ENCODE measurements around the gene PCDH15.

The PCDH15 gene

DNA sequence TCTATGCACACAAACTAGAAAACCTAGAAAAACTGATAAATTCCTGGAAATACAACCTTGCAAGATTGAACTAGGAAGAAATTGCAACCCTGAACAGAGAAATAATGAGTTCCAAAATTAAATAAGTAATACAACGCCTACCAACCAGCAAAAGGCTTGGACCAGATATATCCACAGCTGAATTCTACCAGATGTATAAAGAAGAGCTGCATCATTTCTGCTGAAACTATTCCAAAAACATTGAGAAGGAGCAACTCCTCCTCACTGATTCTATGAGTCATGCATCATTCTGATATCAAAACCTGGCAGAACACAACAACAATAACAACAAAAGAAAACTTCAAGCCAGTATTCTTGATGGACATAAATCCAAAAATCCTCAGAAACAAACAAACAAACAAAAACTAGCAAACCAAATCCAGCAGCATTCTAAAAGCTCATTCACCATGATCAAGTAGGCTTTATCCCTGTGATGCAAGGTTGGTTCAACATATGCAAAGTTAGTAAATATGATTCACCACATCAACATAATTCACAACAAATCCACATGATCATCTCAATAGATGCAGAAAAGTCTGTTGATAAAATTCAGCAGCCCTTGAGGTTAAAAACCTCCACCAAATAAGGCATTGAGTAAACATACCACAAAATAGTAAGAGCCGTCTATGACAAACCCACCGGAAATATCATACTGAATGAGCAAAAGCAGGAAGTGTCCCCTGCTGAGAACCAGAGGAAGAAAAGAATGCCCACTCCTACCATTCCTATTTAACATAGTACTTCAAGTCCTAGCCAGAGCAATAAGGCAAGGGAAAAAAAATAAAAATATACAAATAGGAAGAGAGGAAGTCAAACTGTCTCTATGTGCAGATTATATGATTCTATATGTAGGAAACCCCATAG is 98.2 kb downstream of the PCDH15 start:
- no peak for DNase-seq

DNA sequence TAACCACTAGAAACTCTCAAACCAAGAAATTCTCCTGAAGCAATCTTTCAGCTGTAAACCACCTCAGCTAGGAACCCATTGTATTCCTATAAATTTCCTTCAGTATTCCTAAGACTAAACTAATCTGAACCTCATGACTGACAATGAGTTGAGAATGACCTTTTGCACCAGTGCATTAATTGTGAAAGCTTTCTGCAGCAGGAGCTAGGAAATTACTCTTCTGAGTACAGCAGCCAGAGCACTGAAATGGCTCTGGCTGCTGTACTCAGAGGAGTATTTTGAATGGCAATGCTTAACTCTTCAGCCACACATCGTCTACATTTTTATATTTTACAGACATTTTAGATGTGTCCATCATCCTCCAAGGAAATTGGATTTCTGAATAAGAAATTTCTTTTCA is 109.7 kb downstream of the PCDH15 start:
- DNase-seq = no peak

DNA sequence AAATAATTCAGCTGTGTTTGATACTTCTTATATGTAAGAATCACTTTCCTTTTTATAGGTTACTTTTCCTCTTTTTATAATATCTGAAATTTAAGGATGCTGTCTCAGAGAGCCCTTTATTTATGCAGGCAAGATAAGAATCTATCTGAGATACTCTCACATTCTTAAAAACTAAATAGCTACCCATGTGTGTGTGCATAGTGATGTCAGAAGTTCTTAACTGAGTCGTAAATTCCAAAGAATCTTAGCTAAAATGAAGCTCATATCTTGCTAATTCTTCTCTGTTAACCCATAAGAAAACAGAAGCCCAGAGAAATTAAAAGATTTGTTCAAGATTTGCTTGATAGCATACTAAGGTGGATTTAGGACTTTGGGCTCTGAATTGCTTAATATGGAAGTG is 118.5 kb downstream of the PCDH15 start:
- no peak for DNase-seq

DNA sequence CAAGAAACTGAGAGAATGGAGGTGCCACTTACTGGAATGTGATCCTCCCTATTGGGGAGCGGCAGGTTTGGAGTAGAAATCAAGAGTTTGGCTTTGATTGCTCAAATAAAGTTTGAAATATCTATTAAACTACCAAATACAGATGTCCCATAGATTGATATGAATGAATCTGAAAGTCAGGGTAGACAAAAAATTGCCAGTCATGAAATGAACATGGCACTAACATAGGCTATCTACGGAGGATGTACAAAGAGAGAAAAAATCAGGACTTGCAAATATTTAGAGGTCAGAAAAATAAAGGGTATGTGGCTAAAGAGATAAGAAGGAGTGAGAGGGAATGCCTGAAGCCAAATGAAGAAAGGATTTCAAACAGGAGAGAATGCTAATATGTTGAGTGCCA is 119.9 kb downstream of the PCDH15 start:
- no peak for DNase-seq

DNA sequence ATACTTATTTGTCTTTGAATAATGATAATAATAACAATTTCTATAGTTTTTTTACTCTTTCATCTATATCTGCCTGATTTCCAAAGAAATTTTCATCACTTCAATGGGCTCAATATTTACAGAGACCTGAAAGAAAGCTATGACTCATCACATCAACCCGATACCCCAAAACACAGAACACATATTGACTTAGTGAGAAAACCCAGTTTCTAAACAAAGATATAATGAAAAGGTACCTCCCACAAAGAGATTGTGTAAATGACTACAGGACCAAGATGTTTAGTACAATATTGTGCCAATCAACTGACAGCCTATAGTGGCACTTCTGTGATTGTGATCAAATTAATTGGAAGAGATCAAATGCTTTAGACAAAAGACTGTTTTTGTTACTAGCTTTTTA is 133.9 kb downstream of the PCDH15 start:
- DNase-seq = no peak

DNA sequence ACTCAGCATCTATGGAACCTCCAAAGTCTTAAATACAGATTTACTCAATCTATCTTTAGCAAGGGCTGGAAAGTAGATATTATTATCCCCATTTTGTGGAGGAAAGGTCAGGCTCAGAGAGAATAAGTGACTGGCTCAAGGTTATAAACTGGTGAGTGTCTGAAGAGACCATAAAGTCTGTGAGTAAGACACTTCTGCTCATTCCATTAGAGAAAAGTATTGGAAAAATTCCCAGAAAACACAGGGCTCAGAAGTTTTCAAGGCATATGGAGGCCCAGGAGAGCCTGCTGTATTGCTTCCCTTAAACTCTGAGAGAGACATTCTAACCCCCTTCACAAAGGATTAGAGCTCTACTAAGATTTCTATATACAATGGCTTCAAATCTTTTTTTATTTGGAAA is 134.8 kb downstream of the PCDH15 start:
- no peak for DNase-seq

DNA sequence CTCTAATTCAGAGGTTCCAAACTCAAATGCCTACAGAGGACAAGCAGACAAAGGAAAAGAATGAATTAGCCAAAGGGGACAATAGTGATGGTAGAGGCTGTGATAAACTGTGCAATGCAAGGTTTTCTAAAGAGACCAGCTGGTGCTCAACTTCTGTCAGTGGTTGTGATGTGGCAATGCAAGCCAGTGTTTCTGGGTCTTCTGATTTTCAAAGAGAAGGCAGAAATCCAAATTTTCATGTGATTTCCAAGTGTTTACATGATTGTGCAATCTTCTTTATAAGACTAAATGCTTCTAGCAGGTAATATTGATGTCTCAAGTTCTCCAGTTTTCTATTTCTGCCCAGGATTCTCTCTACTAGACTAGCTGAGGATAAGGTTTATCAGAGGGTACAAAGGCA is 135.9 kb downstream of the PCDH15 start:
- no peak for DNase-seq

DNA sequence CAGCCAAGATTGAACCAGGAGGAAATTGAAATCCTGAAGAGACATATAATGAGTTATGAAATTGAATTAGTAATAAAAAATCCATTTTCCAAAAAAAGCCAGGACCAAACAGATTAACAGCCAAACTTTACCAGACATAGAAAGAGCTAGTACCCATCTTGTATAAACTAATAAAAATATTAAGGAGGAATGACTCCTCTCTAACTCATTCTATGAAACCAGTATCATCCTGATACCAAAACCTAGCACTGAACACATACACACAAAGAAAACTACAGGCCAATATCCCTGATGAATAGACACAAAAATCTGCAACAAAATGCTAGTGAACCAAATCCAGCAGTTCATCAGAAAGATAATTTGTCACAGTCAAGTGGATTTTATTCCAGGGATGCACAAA is 140.6 kb downstream of the PCDH15 start:
- no peak for DNase-seq

DNA sequence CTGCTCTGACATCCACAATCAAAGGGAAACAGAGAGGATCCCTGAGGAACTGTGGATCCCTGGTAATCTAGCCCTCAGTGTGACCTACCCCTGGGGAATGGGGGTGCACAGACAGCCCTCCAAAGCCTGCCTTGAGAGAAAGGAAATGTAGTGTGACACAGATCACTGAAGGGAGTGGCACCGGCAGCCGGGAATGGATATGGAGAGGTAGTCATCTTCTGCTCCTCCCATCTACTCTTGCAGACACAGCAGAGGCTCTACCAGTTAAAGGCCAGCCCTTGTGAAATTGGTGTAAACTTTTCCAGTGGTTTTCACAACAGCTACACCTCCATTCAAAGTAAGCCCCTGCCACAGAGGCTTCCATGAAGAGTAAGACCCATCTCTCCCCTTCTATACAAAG is 144.4 kb downstream of the PCDH15 start:
- no peak for DNase-seq

DNA sequence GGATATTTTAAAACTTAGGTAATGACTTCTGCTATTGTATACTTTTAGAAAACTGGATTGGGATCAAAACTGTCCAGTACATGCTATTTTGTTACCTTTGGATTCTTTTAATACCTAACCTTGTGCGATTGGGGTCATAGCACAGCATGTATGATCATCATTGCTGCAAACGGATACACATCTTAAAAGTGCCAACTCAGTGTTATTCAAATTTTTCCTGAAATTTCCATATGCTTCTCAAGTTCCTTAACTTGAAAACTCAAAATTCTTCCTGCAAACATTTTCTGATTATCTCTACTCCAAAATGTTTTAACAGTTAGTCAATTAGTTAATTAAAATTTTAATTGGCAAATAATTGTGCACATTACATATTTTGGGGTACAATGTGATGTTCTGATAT is 147.5 kb downstream of the PCDH15 start:
- DNase-seq = no peak

DNA sequence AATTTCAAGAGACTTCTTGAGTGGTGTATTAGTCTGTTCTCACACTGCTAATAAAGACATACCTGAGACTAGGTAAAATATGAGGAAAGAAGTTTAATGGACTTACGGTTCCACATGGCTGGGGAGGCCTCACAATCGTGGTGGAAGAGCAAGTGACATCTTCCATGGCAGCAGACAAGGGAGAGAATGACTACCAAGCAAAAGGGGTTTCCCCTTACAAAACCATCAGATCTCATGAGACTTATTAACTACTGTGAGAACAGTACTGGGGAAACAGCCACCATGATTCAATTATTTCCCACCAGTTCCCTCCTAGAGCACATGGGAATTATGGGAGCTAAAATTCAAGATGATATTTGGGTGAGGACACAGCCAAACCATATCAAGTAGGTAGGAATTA is 150.5 kb downstream of the PCDH15 start:
- no peak for DNase-seq

DNA sequence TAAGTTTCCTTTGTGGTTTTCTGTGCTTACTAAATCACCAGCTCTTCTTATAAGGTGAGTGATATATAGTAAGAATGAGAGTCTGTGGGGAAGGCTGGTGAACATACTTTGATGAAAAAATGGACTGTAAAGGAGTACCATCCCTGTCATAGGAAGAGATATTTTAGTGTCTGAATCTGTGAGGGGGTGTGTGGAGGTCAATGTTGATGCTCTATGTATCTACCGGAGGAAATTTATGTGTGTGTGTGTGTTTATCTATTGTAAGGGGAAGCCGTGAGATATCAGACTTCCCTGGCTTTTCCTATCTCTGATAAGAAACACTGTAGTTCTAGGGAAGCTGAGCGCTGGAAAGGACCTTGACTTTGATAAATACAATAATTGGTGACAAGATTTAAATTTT is 179.0 kb downstream of the PCDH15 start:
- no peak for DNase-seq

DNA sequence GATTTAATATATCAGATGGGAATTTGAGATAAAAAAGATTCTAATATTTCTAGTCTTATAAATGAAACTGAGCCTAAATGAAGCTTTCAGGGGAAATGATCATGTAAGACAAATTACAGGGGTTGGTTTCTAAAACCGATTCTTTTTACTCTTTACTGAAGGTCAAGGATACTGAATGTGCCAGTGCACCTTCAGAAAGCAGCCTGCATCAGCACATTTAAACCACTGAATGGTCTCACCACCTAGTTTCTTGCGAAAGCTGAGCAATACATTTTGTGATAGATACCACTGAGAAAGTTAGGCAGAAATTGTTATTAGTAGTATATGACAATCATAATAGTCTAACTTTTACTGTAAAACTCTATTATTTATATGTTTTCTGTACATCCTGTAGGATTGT is 180.7 kb downstream of the PCDH15 start:
- DNase-seq = no peak

DNA sequence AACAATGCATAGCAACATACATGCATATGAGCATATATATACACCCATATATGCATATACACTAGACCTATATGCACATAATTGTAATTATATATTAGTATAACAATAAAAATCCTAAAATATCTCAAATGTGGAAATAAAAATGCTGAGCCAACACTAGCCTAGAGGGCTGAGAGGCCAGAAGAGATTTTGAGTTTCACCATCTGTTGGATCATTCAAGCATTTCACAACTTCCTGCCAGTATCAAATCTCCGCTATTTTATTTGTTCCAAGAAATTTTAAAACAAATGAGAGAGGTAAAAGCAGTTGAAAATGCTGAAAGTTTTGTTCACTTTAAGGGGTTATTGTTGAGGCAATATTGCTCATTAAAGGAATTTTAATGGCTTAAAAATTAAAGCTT is 187.0 kb downstream of the PCDH15 start:
- DNase-seq = no peak

DNA sequence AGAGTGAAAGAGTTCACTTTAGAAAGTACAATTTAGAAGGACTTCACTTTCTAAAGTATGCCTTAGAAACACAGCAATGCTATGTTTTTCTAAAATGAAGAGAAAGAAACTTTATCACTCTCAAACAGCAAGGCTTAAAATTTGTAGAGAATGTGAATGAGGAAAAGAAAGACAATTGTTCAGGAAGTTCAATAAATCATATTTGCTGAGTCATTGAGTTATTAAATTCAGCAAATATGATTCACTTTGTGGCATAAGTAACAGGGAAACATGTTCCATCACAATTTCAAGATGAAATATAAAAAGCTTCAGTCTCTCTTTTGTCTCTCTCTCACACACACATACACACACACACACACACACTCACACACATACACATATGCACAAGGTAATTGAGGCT is 187.9 kb downstream of the PCDH15 start:
- DNase-seq = no peak

DNA sequence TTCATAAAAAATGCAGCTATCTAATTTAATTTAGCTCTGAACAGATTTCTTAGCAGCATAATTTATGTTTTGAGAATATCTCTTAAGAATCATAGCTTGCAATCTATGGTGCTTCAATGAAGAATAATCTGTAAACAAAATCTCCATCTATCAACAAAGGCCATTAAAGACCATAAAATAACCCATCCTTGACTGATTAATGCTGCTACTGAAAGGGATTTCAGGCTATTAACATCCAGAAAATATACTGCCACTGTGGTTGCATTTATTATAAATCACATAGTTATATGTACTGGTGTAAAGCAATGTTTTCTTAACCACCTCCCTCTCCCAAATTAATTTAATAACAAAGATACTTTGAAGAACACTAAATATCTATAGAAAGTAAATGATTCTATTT is 191.6 kb downstream of the PCDH15 start:
- no peak for DNase-seq

DNA sequence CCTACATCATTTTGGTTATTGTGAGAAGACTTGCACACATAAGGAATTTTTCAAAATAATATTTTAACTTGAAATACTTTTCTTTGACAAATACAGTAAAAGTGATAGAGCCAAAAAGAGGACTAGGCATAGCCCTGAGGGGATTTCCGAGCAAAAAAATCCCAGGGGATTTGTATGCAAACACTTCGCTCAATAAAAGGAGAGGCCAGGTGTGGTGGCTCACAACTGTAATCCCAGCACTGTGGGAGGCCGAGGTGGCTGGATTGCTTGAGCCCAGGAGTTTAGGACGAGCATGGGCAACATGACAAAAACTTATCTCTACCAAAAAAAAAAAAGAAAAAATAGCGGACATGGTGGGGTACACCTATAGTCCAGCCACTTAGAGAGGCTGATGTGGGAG is 193.0 kb downstream of the PCDH15 start:
- DNase-seq = no peak

DNA sequence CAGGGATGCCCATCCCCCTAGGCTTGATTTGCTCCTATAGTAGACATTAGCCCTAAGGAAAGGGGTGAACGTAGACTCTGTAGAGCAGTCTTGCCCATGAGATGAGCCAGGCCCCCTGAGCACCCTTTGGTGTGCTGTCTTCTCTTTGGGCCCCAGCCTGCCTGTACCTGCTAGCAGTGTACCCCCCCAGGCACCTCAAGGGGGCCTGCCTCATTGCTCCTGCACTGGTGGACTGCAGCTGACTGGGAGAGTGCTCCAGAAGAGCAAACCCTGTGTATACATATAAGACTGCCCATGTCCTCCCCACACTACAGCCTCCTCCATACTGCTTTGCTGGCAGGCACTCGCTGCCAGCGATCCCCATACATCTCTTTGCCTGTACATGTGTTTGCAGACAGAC is 206.7 kb downstream of the PCDH15 start:
- no peak for DNase-seq

DNA sequence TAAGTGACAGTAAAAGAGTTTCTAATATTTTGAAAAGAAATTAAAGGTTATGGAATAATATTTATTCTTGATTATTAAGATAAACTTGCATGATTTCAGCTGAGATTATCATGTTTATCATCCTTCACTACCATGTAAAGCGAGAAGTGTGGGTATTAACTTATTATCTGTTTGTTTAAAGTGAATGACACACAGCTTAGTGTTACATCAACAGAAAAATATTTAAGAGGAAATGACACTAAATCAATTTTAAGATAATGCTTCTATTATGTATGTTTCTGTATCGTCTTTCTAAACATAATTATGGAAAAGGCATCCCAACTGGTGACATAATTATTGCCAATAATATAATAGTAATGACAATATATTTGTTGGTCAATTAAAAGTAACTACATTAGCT is 213.1 kb downstream of the PCDH15 start:
- no peak for DNase-seq

DNA sequence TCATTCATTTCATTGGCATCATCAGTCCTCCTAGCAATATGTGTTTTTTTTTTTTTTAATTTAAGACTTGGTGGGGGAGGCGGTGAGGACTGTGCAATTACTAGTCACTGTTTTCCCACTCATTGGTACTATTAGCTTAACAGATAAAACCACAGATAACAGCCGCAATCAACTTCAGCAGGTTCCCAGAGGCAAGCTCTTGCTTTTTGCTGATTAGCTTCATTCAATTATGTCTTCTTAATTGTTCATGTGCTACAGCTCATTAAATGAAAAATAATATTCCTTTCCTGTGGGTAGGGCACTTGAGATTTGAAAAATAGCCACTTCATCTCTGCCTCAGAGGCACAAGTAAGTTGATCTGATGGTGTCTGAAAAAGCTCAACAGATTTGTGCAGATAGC is 215.5 kb downstream of the PCDH15 start:
- DNase-seq = no peak

DNA sequence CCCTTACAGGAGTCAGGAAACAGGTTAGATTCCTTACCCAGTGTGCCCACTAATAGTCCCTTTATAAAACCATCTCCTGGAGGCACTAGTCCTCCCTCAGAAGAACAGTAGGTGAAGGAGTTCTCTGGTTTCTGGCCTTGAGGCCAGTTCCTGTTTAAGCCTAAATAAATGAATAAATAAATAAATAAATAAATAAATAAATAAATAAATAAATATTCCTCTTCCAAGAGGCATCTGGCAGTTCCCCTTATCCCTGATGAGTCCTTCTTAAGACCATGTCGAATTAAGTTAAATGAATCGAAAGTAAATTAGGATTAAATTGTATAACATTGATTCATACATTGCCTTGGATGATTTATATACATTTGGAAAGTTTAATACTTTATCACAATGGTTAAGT is 223.3 kb downstream of the PCDH15 start:
- no peak for DNase-seq

DNA sequence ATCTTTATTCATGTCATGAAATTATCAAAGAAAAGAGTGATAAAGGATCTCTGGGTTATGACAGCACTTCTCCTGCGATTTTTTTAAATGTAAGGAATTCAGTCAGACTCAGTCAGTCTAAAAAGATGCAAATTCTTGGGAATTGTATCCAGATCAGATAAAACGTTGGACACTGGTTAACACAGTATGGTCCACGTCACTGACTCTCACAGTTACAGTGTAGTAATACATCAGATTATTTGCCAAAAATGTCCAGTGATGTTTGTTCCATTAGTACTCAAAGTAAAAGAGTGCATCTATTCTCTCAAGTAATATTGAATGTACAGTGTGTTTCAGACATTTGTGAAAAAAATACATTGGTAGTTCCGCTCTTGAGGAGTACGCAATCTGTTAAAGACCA is 224.5 kb downstream of the PCDH15 start:
- no peak for DNase-seq

DNA sequence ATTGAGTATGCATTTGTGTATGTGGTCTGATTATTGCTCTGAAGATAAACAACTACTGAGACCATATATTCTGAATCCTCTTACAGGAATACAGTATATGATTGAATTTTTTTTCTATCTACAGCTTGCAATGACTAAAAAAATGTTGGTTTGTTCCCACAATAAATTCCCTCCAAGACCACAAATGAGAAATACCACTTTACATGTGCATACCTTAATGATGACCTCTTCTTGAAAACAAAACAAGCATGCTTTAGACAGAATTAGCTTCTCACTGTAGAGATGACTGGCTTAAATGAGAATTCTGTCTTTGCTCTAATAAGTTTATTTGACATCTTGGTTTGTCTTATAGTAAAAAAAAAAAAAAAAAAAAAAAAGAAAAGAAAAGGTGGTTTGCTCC is 241.5 kb downstream of the PCDH15 start:
- DNase-seq = no peak

DNA sequence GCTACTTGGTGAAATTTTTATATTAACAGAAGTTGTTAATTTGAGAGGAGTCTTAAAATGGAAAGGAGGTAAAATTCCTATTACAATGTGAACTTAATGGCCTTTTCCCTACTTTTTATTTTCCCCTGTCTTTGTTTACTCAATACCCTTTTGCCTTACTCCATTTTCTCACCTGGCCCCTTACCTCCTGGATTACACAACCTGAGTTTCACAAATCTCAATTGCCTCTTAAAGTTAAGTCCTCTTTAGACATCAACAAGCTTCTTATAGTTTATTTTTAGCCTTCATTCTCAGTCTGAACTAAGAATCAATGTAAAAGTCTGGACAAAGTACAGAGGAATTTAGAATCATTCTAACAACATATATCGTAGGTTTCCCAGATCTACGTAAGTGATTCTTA is 247.0 kb downstream of the PCDH15 start:
- DNase-seq = no peak

DNA sequence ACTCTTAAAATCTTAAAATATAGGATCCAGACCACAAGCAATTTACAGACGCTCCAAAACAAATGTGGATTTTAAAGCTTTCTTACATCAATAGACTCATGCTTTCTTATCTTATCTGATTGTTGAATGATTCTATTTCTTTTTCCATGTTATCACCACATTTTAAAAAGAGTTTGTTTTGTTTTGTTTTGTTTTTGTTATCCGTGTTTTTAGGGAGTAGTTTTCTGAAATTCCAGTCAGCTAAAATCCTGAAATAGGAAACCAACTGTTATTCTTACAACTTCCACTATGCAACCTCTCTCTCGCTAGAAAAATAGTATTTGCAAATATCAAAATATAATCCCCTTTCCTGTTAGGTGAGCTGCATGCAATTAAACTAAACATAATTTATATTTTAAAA is 251.0 kb downstream of the PCDH15 start:
- no peak for DNase-seq
